Endothelial cell (in vitro differentiated cells): ENCODE data around the gene GTF2F1. TPM values are rescaled to one million over a fixed set of nuclear protein-coding genes. Genes with fewer than 3 reads are reported as not detected.

Experiments
- DNase-seq: peaks from one replicate; pipeline ENCODE4 v3.0.0; 2021; ENCODE audit warnings: low spot score
- H3K27ac Mint-ChIP-seq: one replicate; pipeline ENCODE4 v1.8.0; 2021; ENCODE audit warnings: mixed read lengths, inconsistent platforms; ENCODE audit not compliant: unreplicated experiment
- H3K27me3 Mint-ChIP-seq: one replicate; pipeline ENCODE4 v1.8.0; 2021; ENCODE audit warnings: mild to moderate bottlenecking, moderate library complexity, mixed read lengths, inconsistent platforms; ENCODE audit not compliant: unreplicated experiment
- H3K36me3 Mint-ChIP-seq: one replicate; pipeline ENCODE4 v1.8.0; 2021; ENCODE audit warnings: mild to moderate bottlenecking, low read depth, mixed read lengths, inconsistent platforms; ENCODE audit not compliant: unreplicated experiment
- H3K4me1 Mint-ChIP-seq: one replicate; pipeline ENCODE4 v1.8.0; 2021; ENCODE audit warnings: mild to moderate bottlenecking, mixed read lengths, inconsistent platforms; ENCODE audit not compliant: unreplicated experiment
- H3K4me3 Mint-ChIP-seq: one replicate; pipeline ENCODE4 v1.8.0; 2021; ENCODE audit warnings: mild to moderate bottlenecking, mixed read lengths, inconsistent platforms; ENCODE audit not compliant: unreplicated experiment
- H3K9me3 Mint-ChIP-seq: one replicate; pipeline ENCODE4 v1.8.0; 2021; ENCODE audit warnings: mixed read lengths, inconsistent platforms; ENCODE audit not compliant: unreplicated experiment
- CTCF ChIP-seq: fragments of 200-600 bp; sonication (generic); IDR thresholded peaks from one replicate; pipeline ENCODE4 v1.5.0; 2021; ENCODE audit warnings: antibody characterized with exemption; ENCODE audit not compliant: unreplicated experiment
- total RNA-seq: library from RNA; stranded (reverse); fragmentation: NEBNext Ultra II Directional; extraction: Animal tissue kit (Norgen Biotek cat#: 25700); gene quantifications from one replicate; pipeline ENCODE4 v1.2.1, GENCODE V29; 2021; ENCODE audit not compliant: unreplicated experiment

The GTF2F1 gene
- total RNA-seq, 1 donor from 2014 or later = 95.5 TPM

DNA sequence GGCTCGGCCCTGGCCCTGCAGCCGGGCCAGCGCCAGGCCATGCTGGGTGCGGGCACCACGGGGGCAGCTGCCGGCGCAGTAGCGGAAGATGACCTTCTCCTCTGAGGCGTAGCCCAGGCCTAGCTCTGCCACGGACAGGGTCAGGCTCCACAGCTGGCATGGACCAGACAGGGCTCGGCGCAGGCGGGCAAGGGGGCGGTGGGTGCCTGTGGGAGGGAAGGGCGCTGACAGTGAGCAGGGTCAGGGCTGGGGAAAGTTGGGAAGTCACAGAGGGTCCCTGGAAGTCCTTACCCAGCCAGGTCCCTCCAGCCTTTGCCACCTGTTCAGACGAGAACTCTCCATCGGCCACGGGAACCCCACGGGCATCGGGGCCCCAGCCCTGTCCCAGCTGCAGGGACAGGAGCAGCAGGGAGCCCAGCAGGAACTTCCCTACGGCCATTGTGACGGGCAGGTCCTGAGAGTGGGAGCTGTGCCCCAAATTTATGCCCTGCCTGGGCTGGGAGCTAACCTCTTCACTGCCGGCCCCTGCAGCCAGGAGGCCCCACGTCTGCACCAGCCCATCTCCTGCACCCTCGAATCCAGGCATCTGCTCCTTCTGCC, 17.5 kb downstream of the GTF2F1 start, which contains the start of gene PSPN:
Gene PSPN (minus strand): TSS at position 523 of the 600 bp plus-strand sequence. CDS start 84 bp downstream, at position 439.
- H3K27ac Mint-ChIP-seq = no peak within 1 kb of the TSS
- H3K27me3 Mint-ChIP-seq = peaks cover 11% of the 10 kb centered on the region
- no peak for DNase-seq
- peaks cover 23% of the 10 kb centered on the region for H3K36me3 Mint-ChIP-seq
- H3K9me3 Mint-ChIP-seq = no peaks in the 10 kb centered on the region
- no peak for TF ChIP-seq CTCF
- no peak within 1 kb of the TSS for H3K4me3 Mint-ChIP-seq
- H3K4me1 Mint-ChIP-seq = peaks cover 8% of the 10 kb centered on the region

GRCh38 chr19:6374711-6375410, 18.1 kb downstream of the GTF2F1 start:
- H3K9me3 Mint-ChIP-seq = no peaks in the 10 kb centered on the region
- peaks cover 8% of the 10 kb centered on the region for H3K4me1 Mint-ChIP-seq
- peaks cover 17% of the 10 kb centered on the region for H3K36me3 Mint-ChIP-seq
- peak overlapping the region; percentile 31 for H3K4me3 Mint-ChIP-seq
- H3K27me3 Mint-ChIP-seq = peaks cover 12% of the 10 kb centered on the region
- no peak overlapping the region for H3K27ac Mint-ChIP-seq
- no peak for DNase-seq
- no peak for TF ChIP-seq CTCF

- no peak overlapping the region for H3K27ac Mint-ChIP-seq
- H3K9me3 Mint-ChIP-seq = no peaks in the 10 kb centered on the region
- H3K36me3 Mint-ChIP-seq = peaks cover 16% of the 10 kb centered on the region
- DNase-seq = no peak
- peaks cover 8% of the 10 kb centered on the region for H3K4me1 Mint-ChIP-seq
- peak overlapping the region; percentile 31 for H3K4me3 Mint-ChIP-seq
- H3K27me3 Mint-ChIP-seq = peaks cover 14% of the 10 kb centered on the region
- TF ChIP-seq CTCF = no peak
Measured at GRCh38 chr19:6374161-6374709, 18.7 kb downstream of the GTF2F1 start.

DNA sequence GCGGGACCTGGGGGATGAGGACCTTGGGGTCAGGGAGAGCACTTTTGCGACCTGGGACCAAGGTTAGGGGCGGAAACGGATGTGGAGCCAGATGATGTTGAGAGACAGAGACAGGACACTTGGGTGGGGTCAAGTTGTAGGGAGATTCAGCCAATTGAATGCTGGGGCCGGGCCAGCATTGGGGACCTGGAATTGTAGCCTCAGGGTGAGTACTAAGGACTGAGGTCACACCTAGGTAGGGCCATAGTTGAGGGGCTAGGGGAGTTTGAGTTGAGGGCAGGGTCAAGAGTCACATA, 19.2 kb downstream of the GTF2F1 start:
- peak overlapping the region; percentile 89 for H3K4me3 Mint-ChIP-seq
- no peak for TF ChIP-seq CTCF

More for the DNA sequence above, 19.2 kb downstream of the GTF2F1 start:
- no peaks in the 10 kb centered on the region for H3K9me3 Mint-ChIP-seq
- peak overlapping the region; percentile 72 for H3K27ac Mint-ChIP-seq
- peaks cover 8% of the 10 kb centered on the region for H3K4me1 Mint-ChIP-seq
- H3K27me3 Mint-ChIP-seq = peaks cover 15% of the 10 kb centered on the region
- no peak for DNase-seq
- H3K36me3 Mint-ChIP-seq = peaks cover 18% of the 10 kb centered on the region
